Panc1 (cell line): Measurements from ENCODE around the gene CIB2. TPM values are rescaled to one million over a fixed set of nuclear protein-coding genes. Genes with fewer than 3 reads are reported as not detected.

Experiments used
- ATAC-seq: fragments of 200-7000 bp; cut with Tn5 transposase; 2 replicates; pipeline ENCODE4 v1.9.1; 2020; ENCODE audit warnings: mild to moderate bottlenecking, moderate library complexity
- BruUV-seq: library from RNA; stranded (reverse); fragments of 400-500 nt; replicated peaks from 2 replicates; lab custom pipeline; 2021; lab: Mats Ljungman, UMichigan
- CTCF ChIA-PET: fragments of 300-600 bp; sonication (Branson Sonifier 250); formaldehyde crosslinking; loops from one replicate; lab custom pipeline; 2022; ENCODE audit warnings: antibody characterized with exemption; lab: Charles Lee
- POLR2A ChIA-PET: fragments of 300-600 bp; sonication (Branson Sonifier 250); formaldehyde crosslinking; loops from one replicate; lab custom pipeline; 2022; ENCODE audit warnings: antibody characterized with exemption; lab: Charles Lee
- DNase-seq: peaks from one replicate; pipeline ENCODE4 v3.0.0-alpha.2; 2010; ENCODE audit warnings: low read depth, low spot score
- H3K27ac ChIP-seq: 2 replicates; pipeline ENCODE4 v1.5.1; 2011; ENCODE audit warnings: mild to moderate bottlenecking, low read length, inconsistent platforms
- H3K27me3 ChIP-seq: fragments of 200-500 bp; sonication (Bioruptor generic); 2 replicates; pipeline ENCODE4 v1.6.0; 2014; ENCODE audit warnings: low read length, inconsistent platforms; ENCODE audit not compliant: control insufficient read depth, insufficient read depth
- H3K36me3 ChIP-seq: fragments of 200-500 bp; sonication (Bioruptor generic); 2 replicates; pipeline ENCODE4 v1.5.1; 2014; ENCODE audit warnings: inconsistent platforms, mild to moderate bottlenecking, low read length, moderate library complexity; ENCODE audit not compliant: control insufficient read depth, insufficient read depth
- H3K4me1 ChIP-seq: 2 replicates; pipeline ENCODE4 v1.5.1; 2011; ENCODE audit warnings: inconsistent platforms, mild to moderate bottlenecking, low read length, moderate library complexity; ENCODE audit not compliant: control insufficient read depth, insufficient read depth
- H3K4me3 ChIP-seq, 2 experiments: 2 replicates each; pipeline ENCODE4 v1.5.1; 2011 to 2012; ENCODE audit warnings: low read depth in 2 of 2, low read length in 2 of 2, mild to moderate bottlenecking in 2 of 2, inconsistent platforms in 1 of 2, moderate library complexity in 1 of 2
- H3K9me3 ChIP-seq: fragments of 200-500 bp; sonication (Bioruptor generic); 2 replicates; pipeline ENCODE4 v1.5.1; 2014; ENCODE audit warnings: low read depth, mild to moderate bottlenecking, inconsistent platforms, low read length, moderate library complexity; ENCODE audit not compliant: control insufficient read depth, insufficient read depth
- POLR2AphosphoS5 ChIP-seq: IDR thresholded peaks from 2 replicates; pipeline ENCODE4 v1.6.1; 2012; ENCODE audit warnings: mild to moderate bottlenecking, low read depth, low read length, moderate library complexity
- SIN3A ChIP-seq: IDR thresholded peaks from 2 replicates; pipeline ENCODE4 v1.6.1; 2012; ENCODE audit warnings: low read depth, mild to moderate bottlenecking, low read length, moderate library complexity, borderline replicate concordance; ENCODE audit not compliant: insufficient read depth
- TCF7L2 ChIP-seq: IDR thresholded peaks from 2 replicates; pipeline ENCODE4 v1.6.1; 2011; ENCODE audit warnings: mild to moderate bottlenecking, low read depth, low read length, inconsistent platforms
- in situ Hi-C: cut with HindIII; loops from 2 replicates; pipeline ENCODE4 v1.10.0; 2016; ENCODE audit warnings: low sequenced_read_pairs, low pct_unique_long_range_greater_than_20kb
- intact Hi-C: fragments of 100-400 bp; cut with micrococcal nuclease; formaldehyde crosslinking; loops from one replicate; pipeline ENCODE4 v1.10.0; 2022; ENCODE audit not compliant: unreplicated experiment
- total RNA-seq: library from RNA; stranded (reverse); gene quantifications from one replicate; pipeline ENCODE4 v1.2.1, GENCODE V29; 2021; ENCODE audit not compliant: unreplicated experiment
- TF ChIP-seq, protein P1 (sequence below), 2 experiments: IDR thresholded peaks; 2 replicates each; pipeline ENCODE4 v1.6.1; 2011 to 2012; ENCODE audit warnings: low read depth in 2 of 2, control low read depth in 1 of 2, low read length in 1 of 2, mild to moderate bottlenecking in 1 of 2, moderate library complexity in 1 of 2; ENCODE audit not compliant: insufficient read depth in 1 of 2
- TF ChIP-seq, protein P2 (sequence below): fragments of 450-650 bp; IDR thresholded peaks from 2 replicates; pipeline ENCODE4 v1.5.1; 2017; ENCODE audit warnings: mild to moderate bottlenecking

The CIB2 gene
- total RNA-seq, 1 experiment from 2014 or later, result 37.3 TPM

DNA sequence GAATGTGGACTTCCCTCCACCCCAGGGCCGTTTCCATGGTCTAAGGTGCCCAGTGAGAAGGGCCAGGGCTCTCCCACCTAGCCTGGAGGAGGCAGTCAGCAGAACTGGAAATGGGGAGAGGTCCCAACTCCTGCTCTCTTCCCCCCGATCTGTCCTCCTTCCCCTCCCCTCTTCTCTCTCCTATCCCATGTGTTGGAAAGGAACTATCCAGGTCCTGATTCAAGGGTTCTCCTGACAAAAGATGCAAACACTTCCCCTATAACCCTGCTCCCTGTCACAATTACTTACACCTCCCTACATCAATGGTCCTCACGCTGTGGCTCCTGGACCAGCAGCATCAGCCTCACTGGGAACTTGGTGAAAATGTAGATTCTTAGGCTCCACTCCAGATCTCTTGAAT is 6.0 kb downstream of the CIB2 start:
- intact Hi-C loops (no loop called here), in situ Hi-C loops (loop anchor here (25.0 kb wide), 1 partner anchor 137 kb away; the partner anchor contains the start of gene DNAJA4)
- no TSS peak for BruUV-seq
- DNase-seq, result no peak
- CTCF ChIA-PET, result no interaction called here
- 0 out of 2 replicates have a peak, but pooled peaks cover under 1% of the 10 kb centered on the region for H3K4me1 ChIP-seq
- no peaks in the 10 kb centered on the region for H3K36me3 ChIP-seq
- TF ChIP-seq, protein P1, sequence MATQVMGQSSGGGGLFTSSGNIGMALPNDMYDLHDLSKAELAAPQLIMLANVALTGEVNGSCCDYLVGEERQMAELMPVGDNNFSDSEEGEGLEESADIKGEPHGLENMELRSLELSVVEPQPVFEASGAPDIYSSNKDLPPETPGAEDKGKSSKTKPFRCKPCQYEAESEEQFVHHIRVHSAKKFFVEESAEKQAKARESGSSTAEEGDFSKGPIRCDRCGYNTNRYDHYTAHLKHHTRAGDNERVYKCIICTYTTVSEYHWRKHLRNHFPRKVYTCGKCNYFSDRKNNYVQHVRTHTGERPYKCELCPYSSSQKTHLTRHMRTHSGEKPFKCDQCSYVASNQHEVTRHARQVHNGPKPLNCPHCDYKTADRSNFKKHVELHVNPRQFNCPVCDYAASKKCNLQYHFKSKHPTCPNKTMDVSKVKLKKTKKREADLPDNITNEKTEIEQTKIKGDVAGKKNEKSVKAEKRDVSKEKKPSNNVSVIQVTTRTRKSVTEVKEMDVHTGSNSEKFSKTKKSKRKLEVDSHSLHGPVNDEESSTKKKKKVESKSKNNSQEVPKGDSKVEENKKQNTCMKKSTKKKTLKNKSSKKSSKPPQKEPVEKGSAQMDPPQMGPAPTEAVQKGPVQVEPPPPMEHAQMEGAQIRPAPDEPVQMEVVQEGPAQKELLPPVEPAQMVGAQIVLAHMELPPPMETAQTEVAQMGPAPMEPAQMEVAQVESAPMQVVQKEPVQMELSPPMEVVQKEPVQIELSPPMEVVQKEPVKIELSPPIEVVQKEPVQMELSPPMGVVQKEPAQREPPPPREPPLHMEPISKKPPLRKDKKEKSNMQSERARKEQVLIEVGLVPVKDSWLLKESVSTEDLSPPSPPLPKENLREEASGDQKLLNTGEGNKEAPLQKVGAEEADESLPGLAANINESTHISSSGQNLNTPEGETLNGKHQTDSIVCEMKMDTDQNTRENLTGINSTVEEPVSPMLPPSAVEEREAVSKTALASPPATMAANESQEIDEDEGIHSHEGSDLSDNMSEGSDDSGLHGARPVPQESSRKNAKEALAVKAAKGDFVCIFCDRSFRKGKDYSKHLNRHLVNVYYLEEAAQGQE (IDR thresholded peaks at IDR 0.05; ENCODE audit: insufficient read depth in 1 of 2, low read depth in 2 of 2, low read length in 1 of 2), result peak in 1 of 2 experiments; percentile 60; a peak in 1 of 4 replicates
- no peak for TF ChIP-seq TCF7L2
- H3K9me3 ChIP-seq, result no peaks in the 10 kb centered on the region
- H3K4me3 ChIP-seq, result no peak overlapping the region
- no peak for ATAC-seq
- no peak overlapping the region for H3K27ac ChIP-seq
- no peaks in the 10 kb centered on the region for H3K27me3 ChIP-seq
- POLR2A ChIA-PET, result no interaction called here

DNA sequence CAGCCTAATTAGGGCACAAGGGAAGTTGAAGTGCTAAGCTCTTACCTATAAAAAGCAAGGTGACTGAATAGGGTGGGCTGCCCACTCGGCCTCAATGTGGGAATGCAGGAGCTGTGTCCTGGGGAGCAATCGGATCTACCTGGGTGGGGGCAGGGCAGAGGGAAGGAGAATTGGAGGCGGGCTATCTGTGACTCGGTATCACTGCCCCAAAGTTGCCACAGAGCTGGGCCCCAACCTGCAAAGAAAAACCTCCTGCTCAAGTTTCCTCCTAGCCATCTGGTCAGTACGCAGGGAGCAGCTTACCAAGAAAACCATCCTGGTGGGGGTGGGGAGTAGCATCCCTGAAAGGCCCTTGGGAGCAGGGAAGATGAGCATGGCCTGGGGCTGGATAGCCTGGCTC is 10.7 kb downstream of the CIB2 start:
- no peak for ATAC-seq
- TF ChIP-seq, protein P1 (IDR thresholded peaks at IDR 0.05; ENCODE audit: insufficient read depth in 1 of 2, low read depth in 2 of 2, low read length in 1 of 2), result no peak
- TF ChIP-seq, protein P2, sequence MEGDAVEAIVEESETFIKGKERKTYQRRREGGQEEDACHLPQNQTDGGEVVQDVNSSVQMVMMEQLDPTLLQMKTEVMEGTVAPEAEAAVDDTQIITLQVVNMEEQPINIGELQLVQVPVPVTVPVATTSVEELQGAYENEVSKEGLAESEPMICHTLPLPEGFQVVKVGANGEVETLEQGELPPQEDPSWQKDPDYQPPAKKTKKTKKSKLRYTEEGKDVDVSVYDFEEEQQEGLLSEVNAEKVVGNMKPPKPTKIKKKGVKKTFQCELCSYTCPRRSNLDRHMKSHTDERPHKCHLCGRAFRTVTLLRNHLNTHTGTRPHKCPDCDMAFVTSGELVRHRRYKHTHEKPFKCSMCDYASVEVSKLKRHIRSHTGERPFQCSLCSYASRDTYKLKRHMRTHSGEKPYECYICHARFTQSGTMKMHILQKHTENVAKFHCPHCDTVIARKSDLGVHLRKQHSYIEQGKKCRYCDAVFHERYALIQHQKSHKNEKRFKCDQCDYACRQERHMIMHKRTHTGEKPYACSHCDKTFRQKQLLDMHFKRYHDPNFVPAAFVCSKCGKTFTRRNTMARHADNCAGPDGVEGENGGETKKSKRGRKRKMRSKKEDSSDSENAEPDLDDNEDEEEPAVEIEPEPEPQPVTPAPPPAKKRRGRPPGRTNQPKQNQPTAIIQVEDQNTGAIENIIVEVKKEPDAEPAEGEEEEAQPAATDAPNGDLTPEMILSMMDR, result no peak
- TF ChIP-seq TCF7L2 (no peak), SIN3A (no peak), POLR2AphosphoS5 (no peak)
- no peaks in the 10 kb centered on the region for H3K9me3 ChIP-seq
- CTCF ChIA-PET, result no interaction called here
- in situ Hi-C loops (no loop called here), intact Hi-C loops (no loop called here)
- no peak for DNase-seq
- no peaks in the 10 kb centered on the region for H3K4me1 ChIP-seq
- H3K27me3 ChIP-seq, result no peaks in the 10 kb centered on the region
- BruUV-seq, result no TSS peak
- H3K4me3 ChIP-seq, result no peak overlapping the region
- POLR2A ChIA-PET, result no interaction called here
- no peaks in the 10 kb centered on the region for H3K36me3 ChIP-seq
- H3K27ac ChIP-seq, result no peak overlapping the region
